Measurements from ENCODE around the gene ATP4A. TPM values are rescaled to one million over a fixed set of nuclear protein-coding genes. Genes with fewer than 3 reads are reported as not detected.

ATP4A gene
- total and polyA plus RNA-seq, 8 donors: 9.8 to 890 (median 301) TPM

GRCh38 chr19:35552534-35553384 is 10.7 kb downstream of the ATP4A start:
- no peak for DNase-seq
- H3K27me3 ChIP-seq: peaks cover 0 to 16% (median 7%) of the 10 kb centered on the region in 3 donors
- no peaks in the 10 kb centered on the region for H3K9me3 ChIP-seq
- peaks cover 0 to 14% (median 6%) of the 10 kb centered on the region in 4 donors for H3K4me1 ChIP-seq
- intact Hi-C loops (cut with DNase I; ENCODE audit: low total_unique reads): no loop called here
- WGBS, 5 donors: 62 to 75% (median 71%) methylated on average over 13 of the region's 13 CpGs
- peaks cover 0 to 22% (median 18%) of the 10 kb centered on the region in 4 donors for H3K36me3 ChIP-seq
- no peak overlapping the region for H3K4me3 ChIP-seq
- TF ChIP-seq POLR2AphosphoS5 (IDR thresholded peaks at IDR 0.05) (no peak), POLR2A (IDR thresholded peaks at IDR 0.05) (no peak), CTCF (IDR thresholded peaks at IDR 0.05) (no peak), EP300 (IDR thresholded peaks at IDR 0.05) (no peak)
- no peak overlapping the region for H3K27ac ChIP-seq

GRCh38 chr19:35551091-35551810 is 12.2 kb downstream of the ATP4A start:
- H3K9me3 ChIP-seq: no peaks in the 10 kb centered on the region
- intact Hi-C loops (cut with DNase I; ENCODE audit: low total_unique reads): no loop called here
- no peak overlapping the region for H3K4me3 ChIP-seq
- DNase-seq: no peak
- WGBS, 5 donors: 75 to 84% (median 82%) methylated on average over 20 to 21 of the region's 21 CpGs
- TF ChIP-seq EP300 (IDR thresholded peaks at IDR 0.05) (no peak), CTCF (IDR thresholded peaks at IDR 0.05) (no peak), POLR2A (IDR thresholded peaks at IDR 0.05) (no peak), POLR2AphosphoS5 (IDR thresholded peaks at IDR 0.05) (no peak)
- H3K36me3 ChIP-seq: peaks cover 0 to 31% (median 22%) of the 10 kb centered on the region in 4 donors
- no peak overlapping the region for H3K27ac ChIP-seq
- peaks cover 9 to 25% (median 14%) of the 10 kb centered on the region in 4 donors for H3K4me1 ChIP-seq
- peaks cover 0 to under 1% (median 0%) of the 10 kb centered on the region in 3 donors for H3K27me3 ChIP-seq

- no peak overlapping the region for H3K27ac ChIP-seq
- intact Hi-C loops (cut with DNase I; ENCODE audit: low total_unique reads): loop anchor here (10.0 kb wide), 1 partner anchor 165 kb away; the partner anchor contains the start of gene KMT2B
- H3K4me3 ChIP-seq: no peak overlapping the region
- TF ChIP-seq EP300 (IDR thresholded peaks at IDR 0.05) (no peak), POLR2A (IDR thresholded peaks at IDR 0.05) (no peak), CTCF (IDR thresholded peaks at IDR 0.05) (no peak), POLR2AphosphoS5 (IDR thresholded peaks at IDR 0.05) (no peak)
- WGBS, 5 donors: 82 to 87% (median 84%) methylated on average over 5 to 15 of the region's 15 CpGs
- H3K27me3 ChIP-seq: no peaks in the 10 kb centered on the region
- no peak for DNase-seq
- H3K36me3 ChIP-seq: peaks cover 0 to 31% (median 22%) of the 10 kb centered on the region in 4 donors
- H3K4me1 ChIP-seq: peaks cover 13 to 31% (median 19%) of the 10 kb centered on the region in 4 donors
- H3K9me3 ChIP-seq: no peaks in the 10 kb centered on the region
Measured at GRCh38 chr19:35549879-35550523, 13.5 kb downstream of the ATP4A start.

Data from stomach (tissue), 9 donors.